ENCODE results near the gene TMIGD3.

Gene TMIGD3

DNA sequence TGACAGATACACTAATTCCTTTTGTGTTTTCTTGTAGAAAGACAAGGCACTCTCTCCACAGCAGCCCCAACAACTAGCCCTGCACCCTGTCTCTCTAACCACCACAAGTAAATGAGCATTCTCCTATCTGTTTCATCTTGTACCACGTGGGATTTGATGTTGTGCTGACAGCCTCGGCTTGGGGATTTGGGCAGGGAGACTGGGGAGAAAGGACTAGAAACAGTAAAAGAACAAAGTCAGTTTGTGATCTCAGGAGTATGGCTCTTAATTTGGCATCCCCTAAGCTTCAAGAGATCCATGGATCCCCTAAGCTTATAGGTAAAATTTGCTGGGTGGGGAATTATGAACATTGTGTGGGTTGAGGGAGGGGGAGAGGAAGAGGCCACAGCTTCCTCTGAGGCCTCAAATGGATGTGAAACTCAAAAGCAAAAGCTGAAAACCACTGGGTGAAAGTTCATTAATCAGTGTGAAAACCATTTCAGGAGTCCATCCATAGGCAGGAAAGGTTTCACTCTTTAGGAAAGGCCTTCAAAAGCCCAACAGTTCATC is 26.6 kb downstream of the TMIGD3 start:
- no peak overlapping the region for H3K4me3 ChIP-seq (ENCODE audit: low read depth, low read length)
- no peak for TF ChIP-seq CTCF (IDR thresholded peaks at IDR 0.05; ENCODE audit: low read depth, low read length, missing control alignments)
- DNase-seq (ENCODE audit: low read depth) = no peak
- in situ Hi-C loops (cut with HindIII; ENCODE audit: low sequenced_read_pairs) = no loop called here

DNA sequence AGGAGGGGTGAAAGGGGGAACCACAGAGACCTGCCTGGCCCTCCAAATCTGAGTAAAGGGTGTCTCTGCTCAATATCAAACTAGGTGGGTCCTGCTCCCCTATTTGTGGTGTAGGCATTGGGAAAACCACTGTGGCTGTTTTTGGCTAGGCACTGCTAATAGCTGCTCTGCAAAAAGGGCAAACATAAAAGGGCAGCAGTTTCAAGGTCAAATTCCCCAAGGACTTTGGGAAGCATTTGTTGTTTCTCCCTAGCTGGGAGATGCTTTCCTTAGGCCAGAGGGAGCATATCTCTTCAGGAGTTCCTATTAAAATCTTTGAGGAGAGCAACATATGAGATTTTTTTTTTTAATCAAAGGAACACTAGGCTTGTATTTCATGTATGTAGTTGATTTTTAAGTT is 27.2 kb downstream of the TMIGD3 start:
- no peak for DNase-seq (ENCODE audit: low read depth)
- no peak for TF ChIP-seq CTCF (IDR thresholded peaks at IDR 0.05; ENCODE audit: low read depth, low read length, missing control alignments)
- in situ Hi-C loops (cut with HindIII; ENCODE audit: low sequenced_read_pairs) = no loop called here
- no peak overlapping the region for H3K4me3 ChIP-seq (ENCODE audit: low read depth, low read length)

DNA sequence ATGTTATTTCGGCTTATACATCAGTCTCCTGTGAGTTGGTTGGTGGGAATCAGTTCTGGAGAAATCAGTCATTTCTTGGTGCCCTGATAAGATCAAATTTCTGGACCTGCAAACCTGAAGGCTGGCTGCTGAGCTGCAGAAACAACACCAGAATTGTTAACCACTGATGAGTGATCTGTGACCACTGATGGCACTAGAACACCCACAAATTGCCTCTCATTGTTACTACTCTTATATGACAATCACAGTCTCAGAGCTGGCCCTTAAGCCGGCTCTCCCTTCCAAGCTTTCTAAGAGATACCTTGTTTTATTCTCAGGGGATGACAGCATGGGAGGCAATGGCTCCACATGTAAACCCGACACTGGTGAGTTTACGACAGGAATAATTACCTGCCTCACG is 27.7 kb downstream of the TMIGD3 start:
- TF ChIP-seq CTCF (IDR thresholded peaks at IDR 0.05; ENCODE audit: low read depth, low read length, missing control alignments) = no peak
- no peak for DNase-seq (ENCODE audit: low read depth)
- H3K4me3 ChIP-seq (ENCODE audit: low read depth, low read length) = no peak overlapping the region
- in situ Hi-C loops (cut with HindIII; ENCODE audit: low sequenced_read_pairs) = no loop called here

DNA sequence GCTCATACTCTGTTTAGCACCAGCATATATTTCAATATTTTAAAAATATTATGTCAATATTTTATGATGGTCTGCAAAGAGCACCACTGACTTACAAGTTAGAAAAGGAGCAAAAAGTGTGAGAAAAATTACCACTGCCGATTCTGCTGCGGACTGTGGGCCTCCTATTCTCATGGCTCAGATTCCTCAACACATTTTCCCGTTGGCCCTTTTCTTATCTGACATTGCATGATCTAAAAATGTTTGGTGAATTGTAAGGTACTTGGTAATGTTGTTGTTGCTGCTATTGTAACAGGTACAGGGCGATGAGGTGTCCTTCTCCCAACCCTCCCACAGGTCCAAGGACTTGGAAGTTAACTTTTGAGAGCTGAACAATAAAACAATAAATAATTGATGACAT is 28.9 kb downstream of the TMIGD3 start:
- in situ Hi-C loops (cut with HindIII; ENCODE audit: low sequenced_read_pairs) = no loop called here
- DNase-seq (ENCODE audit: low read depth) = no peak
- H3K4me3 ChIP-seq (ENCODE audit: low read depth, low read length) = no peak overlapping the region
- no peak for TF ChIP-seq CTCF (IDR thresholded peaks at IDR 0.05; ENCODE audit: low read depth, low read length, missing control alignments)

GRCh38 chr1:111474106-111474505 is 29.3 kb downstream of the TMIGD3 start:
- TF ChIP-seq CTCF (IDR thresholded peaks at IDR 0.05; ENCODE audit: low read depth, low read length, missing control alignments) = no peak
- DNase-seq (ENCODE audit: low read depth) = no peak
- no peak overlapping the region for H3K4me3 ChIP-seq (ENCODE audit: low read depth, low read length)
- in situ Hi-C loops (cut with HindIII; ENCODE audit: low sequenced_read_pairs) = no loop called here

- H3K4me3 ChIP-seq (ENCODE audit: low read depth, low read length) = no peak overlapping the region
- no peak for TF ChIP-seq CTCF (IDR thresholded peaks at IDR 0.05; ENCODE audit: low read depth, low read length, missing control alignments)
- in situ Hi-C loops (cut with HindIII; ENCODE audit: low sequenced_read_pairs) = no loop called here
- DNase-seq (ENCODE audit: low read depth) = no peak
Measured at GRCh38 chr1:111471538-111471937, 31.9 kb downstream of the TMIGD3 start.

DNA sequence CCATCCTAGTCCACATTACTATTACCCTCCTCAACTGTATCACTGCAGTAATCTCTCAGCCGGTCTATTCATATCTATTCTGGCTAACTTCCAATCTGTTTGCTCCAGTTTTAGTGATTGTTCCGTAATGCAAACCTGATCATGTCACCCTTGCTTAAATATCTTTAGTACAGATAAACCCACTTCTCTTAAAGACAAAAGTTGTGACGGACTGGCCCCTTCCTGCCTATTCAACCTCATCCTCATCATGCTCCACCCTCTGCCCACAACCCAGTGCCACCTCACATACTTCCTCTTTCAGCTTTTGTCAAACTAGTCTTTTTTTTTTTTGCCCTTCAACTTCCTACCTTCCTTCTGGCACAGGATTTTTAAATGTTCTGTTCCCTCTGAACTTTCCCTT is 32.4 kb downstream of the TMIGD3 start:
- no peak overlapping the region for H3K4me3 ChIP-seq (ENCODE audit: low read depth, low read length)
- no peak for DNase-seq (ENCODE audit: low read depth)
- in situ Hi-C loops (cut with HindIII; ENCODE audit: low sequenced_read_pairs) = no loop called here
- TF ChIP-seq CTCF (IDR thresholded peaks at IDR 0.05; ENCODE audit: low read depth, low read length, missing control alignments) = no peak
